DLD1 (cell line): Measurements from ENCODE around the gene LBH.

ENCODE experiments used
- in situ Hi-C: cut with HindIII; loops from 2 replicates; pipeline ENCODE4 v1.10.0; 2017; ENCODE audit warnings: low sequenced_read_pairs

LBH gene

DNA sequence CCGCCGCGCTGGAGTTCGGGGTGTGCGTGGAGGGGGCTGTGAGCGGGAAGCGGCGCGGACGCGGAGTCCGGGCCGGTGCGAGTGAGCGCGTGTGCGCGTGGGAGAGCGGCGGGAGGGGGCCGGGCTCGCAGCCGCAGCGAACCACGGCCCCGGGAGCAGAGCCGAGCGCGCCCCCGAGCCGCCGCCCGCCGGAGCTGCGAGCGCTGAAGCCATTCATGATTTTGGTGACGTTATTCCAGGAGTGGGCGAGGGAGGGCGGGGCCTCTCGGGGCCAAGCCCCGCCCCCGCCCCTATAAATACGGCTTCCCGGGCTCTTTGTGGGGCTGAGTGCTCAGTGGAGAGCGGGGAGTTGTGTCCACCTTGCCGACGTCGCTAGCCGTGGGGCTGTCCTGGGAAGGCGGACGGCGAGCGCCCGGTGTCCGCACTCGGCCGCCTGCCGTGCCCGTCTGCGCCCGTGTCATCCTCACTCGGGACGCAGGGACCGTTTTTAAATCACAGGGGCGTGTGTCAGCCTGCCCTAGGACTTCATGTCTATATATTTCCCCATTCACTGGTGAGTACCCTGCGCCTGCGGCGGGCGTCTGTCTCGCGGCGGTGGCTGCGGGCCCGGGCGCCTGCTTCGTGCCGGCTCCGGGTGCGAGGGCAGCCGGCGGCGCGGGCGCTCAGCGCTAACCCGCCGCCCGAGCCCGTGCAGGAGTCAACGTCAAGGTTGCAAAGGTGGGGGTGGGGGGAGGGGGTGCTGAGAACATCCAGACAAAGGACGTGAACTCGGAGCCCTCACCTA lies at the start of gene LBH:
Gene LBH, plus strand, starts transcription at position 323 of the 784 bp plus-strand sequence. Its CDS starts 205 bp downstream, at position 528.
- in situ Hi-C loops: no loop called here

DNA sequence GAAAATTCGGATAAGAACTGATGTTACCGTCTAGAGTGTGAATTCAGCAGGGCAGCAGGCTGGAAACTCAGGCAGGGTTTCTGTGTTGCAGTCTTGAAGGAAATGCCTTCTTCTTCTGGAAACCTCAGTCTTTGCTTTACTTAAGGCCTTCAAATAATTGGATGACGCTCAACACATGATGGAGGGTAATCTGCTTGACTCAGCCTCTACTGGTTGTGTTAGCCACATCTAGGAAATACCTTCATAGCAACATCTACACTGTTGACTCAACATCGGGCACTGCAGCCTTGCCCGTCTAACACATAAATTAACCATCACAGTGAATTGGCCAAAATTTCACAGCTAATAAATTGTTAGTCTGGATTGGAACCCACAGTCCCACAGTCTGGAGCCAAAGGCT lies 47.3 kb upstream of the LBH start:
- in situ Hi-C loops: no loop called here

DNA sequence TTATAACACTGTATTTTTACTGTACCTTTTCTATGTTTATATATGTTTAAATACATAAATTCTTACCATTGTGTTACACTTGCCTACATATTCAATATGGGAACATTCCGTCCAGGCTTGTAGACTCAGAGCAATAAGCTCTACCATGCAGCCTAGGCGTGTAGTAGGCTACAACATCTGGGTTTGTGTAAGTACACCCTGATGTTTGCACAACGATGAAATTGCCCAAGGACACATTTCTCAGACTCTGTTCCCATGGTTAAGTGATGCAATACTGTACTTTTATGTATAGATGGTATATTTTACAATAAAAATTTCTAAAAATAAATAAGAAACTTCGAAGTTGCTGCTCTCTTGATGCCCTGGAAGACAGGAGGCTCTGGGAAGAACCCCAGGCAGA lies 46.2 kb upstream of the LBH start:
- in situ Hi-C loops: no loop called here

DNA sequence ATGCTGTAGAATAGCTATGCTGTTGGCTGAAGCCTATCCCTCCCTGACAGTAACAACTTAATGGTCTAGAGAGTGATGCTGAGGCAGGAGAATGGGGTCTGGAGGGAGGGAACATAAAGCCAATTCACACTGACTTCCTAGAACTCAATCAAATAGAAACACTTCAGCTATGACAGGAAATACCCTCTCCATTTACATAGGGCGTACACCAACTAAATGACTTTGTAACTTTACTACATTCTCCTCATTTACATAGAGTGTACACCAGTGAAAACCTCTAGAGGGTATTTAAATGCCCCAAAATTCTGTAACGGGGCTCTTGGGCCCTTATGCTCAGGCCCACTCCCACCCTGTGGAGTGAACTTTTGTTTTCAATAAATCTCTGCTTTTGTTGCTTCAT lies 43.0 kb upstream of the LBH start:
- in situ Hi-C loops: no loop called here

DNA sequence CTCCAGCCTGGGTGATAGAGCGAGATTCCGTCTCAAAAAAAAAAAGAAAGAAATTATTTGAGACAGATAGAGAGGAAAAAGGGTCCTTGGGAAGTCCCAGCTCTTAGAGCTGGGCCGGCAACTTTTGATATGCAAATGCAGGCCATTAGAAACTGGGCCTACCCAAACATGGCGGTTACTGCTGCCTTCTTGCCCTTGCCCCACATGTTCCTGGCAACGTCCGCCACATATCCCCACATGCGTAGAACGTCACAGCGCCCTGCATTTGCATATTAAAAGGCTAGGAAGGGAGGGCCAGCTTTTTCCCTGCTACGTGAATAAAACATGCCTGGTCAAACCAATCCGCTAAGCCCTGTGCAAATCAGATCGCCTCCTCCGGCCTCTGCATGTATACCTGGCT lies 40.7 kb upstream of the LBH start:
- in situ Hi-C loops: no loop called here

DNA sequence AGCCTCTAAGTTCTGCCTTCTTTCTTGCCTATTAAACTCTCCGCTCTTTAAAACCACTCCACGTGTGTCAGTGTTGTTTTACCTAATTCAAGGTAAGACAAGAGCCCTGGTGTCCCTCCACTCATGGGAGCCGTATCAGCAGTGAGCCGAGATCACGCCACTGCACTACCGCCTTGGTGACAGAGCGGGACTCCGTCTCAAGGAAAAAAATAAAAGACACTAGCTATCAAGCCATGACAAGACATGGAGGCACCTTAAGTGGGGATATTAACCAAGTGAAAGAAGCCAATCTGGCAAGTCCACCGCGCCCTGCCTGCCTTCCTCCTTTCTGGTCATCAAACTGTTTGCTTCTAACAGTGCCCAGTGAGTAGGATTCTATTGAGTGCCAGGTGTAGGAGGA lies 40.2 kb upstream of the LBH start:
- in situ Hi-C loops: no loop called here

DNA sequence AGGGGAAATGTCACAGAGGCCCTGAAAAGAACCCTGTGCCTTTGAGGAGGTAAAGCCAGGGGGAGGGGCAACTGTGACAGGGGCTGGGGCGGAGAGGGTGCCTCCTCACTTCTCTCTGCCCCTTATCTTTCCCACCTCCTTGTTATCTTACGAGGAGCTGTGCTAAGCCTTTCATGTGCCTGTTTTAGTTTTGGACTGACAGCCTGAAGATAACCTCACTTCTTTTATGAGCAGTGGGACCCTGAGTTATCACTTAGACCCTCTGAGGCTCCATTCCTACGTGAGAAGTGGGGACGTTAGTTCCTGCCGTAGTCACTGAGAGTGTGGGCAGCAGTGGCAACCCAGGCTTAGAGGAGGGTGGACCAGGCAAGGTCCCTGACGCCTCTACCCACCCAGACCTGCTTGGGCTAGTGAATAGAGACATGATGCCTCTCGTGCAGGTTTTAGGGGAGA lies 39.5 kb upstream of the LBH start:
- in situ Hi-C loops: no loop called here

DNA sequence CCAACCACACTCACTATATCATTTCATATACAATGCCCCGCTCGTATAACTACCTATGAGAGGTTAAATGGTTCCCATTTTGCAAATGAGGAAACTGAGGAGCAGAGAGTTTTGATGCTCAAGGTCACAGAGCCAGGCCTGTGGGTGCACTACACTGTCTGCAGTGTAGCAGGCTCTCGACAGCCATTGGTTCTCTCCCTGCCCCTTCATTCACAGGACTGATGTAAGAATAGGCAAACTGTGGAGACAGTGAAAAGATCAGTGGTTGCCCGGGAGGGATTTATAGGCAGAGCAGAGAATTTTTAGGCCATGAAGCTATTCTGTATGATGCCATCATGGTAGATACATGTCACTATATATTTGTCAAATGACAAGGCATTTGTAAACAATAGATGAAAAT lies 39.0 kb upstream of the LBH start:
- in situ Hi-C loops: no loop called here

DNA sequence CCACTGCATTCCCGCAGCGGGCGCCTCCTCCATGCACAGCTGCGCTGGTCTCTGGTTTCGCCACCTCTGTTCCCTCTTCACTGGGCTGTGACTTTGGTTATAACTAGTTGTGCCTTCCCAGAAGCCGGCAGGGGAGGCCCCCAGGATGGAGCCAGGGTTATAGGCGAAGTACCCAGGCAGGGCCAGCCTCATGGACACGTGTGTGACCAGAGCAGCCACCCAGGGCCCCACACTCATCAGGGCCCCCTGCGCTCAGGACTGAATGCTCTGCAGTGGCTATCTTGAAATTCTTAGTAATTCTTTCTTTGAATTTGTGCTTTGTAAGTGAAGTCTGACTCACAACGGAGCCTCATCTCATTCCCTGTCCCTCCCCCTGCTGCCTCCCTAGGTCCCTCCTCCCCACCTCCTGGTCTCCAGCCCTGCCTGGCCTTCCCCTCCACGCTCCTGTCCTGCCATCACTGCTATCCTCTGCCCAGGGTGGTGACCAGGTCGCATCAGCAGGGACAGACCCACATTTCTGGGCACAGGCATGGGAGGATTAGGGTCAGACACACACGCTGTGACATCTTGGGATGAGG lies 38.1 kb upstream of the LBH start:
- in situ Hi-C loops: no loop called here

DNA sequence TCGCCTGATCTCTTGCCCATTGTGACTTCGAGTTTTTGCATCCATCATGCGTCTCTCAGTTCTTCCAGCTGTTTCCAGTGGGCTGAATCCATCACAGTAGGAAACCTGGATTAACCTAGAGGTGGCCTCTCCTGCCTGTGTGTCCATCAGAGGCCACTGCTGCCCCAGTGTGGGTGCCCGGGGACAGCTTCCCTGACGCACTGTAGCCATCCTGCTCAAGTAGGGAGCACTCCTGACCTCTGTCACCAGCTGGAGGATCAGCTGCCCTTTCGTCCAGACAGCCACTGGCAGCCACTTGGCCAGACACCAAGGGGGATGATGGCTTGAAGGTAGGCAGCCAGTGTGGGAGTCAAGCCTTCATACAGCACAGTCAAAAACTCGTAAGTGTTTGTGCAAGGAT lies 36.9 kb upstream of the LBH start:
- in situ Hi-C loops: no loop called here

DNA sequence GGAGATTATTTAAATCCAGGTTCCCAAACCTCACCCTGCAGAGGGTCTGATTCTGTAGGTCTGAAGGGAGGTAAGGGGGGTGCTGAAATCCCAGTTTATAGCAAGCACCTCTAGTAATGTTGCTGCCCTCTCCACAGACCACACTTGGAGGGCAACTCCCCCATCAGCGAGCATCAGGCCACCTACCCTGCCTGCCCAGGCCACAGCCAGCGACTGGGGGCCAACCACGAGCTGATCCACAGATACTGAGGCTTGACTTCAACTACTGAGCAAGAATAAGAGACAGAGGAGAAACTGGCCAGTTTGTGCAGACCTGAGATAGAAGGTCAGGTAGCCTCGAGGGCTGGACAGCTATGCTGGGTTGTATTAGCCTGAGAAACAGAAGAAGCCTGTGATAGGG lies 36.3 kb upstream of the LBH start:
- in situ Hi-C loops: no loop called here

DNA sequence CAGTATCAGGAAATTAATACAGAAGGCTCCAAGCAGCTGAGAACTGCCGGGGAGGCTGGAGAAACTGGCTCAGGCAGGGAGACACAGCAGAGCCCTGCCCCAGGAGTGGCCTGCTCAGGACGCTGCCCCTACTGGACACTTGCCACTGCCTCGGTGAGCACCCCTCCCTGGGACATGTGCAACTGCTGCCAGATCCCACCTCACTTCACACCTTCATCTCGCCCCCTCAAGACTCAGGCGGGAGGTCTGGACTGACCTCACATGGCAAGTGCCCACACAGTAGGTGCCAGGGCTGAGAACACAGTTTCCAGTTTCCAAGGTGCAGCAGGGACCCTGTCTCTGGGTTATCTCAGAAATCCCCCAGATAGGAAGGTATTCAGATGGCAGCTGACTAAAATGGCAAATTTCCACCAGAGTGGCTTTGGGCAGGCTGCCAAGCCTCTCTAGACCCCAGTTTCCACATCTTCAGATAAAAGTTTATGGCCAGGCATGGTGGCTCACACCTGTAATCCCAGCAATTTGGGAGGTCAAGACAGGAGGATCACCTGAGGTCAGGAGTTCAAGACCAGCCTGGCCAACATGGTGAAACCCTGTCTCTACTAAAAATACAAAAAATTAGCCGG lies 33.7 kb upstream of the LBH start:
- in situ Hi-C loops: no loop called here

DNA sequence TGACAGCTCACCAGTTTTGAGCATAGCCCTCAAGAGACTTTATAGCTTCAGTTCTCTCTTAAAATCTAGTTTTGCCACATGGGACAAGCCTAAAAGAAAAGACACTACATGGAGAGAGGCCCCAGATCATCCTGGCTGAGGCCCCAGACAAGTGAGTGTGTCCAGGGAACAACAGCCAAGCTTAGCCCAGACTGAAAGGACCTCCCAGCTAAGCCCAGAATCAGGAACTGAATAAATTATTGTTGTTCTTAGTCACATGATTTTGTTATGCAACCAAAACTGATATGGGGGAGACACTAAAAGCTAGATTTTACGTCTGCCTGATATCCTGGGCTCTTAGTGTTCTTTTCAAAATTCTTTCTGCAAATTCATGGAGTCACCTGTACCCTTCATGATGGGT lies 29.3 kb upstream of the LBH start:
- in situ Hi-C loops: no loop called here

DNA sequence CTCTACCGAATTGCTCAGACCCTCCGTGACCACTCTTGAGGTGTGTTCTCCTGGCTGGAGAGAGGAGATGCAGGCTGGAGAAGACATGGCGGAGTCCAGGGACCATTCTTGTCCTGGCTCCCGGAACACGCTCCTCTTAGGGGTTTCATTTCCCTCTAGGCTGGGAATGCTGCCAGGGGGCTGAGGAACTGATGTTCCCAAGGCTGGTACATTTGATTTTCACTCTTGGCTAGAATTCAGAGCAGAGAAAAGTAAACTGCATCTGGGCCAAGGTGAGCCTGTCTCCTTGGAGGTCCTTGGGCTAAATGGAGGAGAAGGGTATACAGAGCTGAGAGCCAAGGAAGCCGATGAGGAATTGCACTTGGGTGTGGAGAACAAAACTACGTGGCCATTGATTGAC lies 28.2 kb upstream of the LBH start:
- in situ Hi-C loops: no loop called here

DNA sequence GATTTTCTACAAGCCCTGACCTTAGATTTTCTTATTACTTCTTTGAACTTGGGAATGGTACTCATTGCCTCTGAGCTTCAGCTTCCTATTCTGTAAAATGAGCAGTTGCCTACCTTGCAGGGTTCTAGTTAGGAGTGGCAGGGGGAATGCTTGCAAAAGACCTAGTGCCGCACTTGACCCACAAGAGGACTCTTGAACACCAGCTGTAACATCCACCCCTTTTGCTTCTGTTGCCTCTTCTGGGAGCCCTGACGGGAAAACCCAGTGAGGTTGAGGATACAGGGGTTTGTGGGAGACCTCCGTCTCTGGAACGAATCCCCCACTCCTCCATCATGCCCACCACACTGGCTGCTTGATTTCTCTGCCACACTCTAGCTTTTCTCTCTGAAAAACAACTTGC lies 27.1 kb upstream of the LBH start:
- in situ Hi-C loops: no loop called here

DNA sequence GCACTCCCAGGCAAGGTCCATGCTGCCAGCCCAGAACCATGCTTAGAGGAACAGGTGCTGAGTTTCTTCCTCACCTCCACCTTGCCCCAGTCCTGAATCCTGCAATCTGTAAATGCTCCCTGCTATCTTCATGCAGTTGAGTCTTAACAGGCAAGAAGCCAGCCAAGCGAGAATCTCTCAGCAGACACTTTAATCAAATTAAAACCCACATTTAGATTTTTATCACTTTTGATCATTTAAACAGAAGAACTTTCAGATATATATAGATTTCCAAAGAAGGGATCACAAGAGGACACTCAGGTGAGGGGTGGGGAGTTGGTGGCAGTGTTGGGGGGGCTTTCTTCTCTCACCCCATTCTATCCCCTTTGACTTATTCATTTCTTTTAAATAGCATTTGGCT lies 25.9 kb upstream of the LBH start:
- in situ Hi-C loops: no loop called here

DNA sequence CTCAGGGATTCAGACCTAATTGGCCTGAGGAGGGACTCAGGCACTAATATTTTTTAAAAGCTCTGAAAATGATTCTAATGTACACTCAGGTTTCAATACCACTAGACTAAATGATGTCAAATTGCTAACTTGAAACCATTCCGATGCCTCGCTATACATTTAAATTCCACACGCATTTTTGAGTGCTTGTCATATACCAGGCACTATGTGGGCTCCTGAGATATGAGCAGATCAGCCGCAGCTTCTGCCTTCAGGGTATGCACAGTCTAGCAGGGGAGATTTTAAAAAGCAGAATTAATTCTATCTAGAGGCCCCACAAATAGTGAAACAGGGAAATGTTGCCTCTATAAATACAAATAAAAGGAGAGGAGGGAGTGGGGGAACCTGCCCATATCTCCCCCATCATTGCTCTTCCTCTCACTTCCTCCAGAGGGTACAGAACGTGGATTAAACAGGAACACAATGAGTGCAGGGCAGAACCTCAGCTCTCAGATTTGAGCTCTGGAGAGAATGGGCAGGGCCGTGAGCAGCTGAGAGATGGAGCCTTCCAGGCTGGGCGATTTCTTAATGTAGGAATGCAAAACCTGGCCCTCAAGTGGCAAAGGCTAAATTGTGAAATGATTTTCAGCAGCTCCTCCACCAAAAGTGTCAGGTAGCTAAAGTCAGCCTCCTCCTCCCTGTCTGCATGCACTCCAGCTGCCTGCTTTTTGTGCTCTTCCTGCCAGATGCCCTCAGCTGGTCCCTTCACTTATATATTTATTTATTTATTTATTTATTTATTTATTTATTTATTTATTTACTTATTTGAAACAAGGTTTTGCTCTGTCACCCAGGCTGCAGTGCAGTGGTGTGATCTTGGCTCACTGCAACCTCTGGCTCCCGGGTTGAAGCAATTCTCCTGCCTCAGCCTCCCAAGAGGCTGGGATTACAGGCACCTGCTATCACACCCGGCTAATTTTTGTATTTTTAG lies 24.6 kb upstream of the LBH start:
- in situ Hi-C loops: no loop called here

DNA sequence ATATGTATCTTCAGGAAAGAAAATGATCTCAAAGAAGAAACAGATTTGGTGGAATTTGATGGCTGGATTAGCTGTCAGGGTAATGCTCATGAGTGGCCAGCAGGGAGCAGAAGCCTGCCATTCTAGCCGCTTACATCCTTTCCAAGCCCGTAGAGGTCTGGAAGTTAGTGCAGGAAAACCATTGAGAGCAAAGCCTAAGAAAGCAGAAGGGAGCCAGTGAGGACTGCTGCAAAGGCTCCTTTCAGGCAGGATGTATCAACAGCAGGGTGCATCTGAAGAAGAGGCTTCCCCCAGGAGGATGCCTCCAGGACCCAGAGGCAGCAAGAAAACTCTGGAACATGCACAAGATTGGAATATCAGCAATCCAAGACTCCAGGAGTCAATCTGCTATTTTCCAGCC lies 22.9 kb upstream of the LBH start:
- in situ Hi-C loops: no loop called here

DNA sequence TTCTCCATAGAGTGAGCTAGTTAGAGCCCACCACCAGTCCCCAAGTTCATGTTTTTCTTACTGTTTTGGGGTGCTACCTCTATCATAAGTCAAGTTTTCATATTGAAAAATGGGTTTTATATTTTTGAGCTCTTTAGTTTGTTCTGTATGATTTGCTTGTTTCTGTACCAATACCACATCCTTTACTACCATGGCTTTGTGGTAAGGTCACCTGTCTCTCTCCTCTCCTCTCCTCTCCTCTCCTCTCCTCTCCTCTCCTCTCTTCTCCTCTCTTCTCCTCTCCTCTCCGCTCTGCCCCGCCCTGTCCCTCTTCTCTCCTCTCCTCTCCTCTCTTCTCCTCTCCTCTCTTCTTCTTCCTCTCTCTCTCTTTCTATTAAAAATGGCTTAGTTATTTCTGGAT lies 22.1 kb upstream of the LBH start:
- in situ Hi-C loops: no loop called here

DNA sequence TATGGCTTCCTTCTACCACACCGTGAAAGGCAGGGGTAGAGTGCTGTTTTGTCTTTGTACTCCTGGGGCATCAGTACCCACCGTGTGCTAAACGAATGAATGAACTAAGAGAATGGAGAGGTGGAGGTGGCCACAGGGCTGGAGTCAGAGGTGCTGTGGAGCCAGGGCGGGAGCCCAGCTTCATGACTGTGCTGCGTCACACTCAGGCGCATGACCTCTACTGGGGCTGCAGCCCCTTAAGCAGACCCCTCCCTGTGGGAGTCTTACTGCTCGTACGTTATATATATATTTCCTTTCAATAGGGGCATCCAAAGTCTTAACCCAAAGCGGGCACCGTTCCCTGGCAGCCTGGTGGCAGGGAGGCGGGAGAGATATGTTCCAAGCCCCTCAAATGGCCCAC lies 18.0 kb upstream of the LBH start:
- in situ Hi-C loops: no loop called here

DNA sequence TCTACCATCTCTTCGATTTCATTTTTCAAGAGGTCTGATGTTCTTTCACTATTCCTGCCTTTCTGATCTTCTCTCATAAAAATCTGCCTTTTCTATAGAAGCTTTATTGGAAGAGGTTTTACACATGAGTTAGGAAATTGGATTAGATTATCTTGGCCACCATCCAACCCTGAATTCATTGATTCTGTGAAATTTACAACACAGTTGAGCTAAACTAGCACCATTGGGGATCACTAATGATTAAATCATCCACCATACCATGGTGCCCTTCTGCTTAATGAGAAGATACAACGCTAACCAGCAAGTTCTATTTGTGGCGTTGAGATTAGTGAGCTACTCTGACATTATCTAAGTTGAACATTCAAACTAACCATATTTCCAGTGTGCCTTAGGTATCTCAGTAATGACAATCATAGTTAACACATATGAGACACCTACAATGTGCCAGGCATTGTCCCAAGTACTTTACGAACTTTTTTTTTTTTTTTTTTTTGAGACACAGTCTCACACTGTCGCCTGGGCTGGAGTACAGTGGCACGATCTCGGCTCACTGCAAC lies 17.3 kb upstream of the LBH start:
- in situ Hi-C loops: no loop called here
